Stimulated activated CD4-positive, alpha-beta T cell treated with anti-CD3 and anti-CD28 coated beads, Interleukin-4, amount 100 ng/mL, for 24 hours (primary cell): ENCODE results near the gene ADAMTS3.

Experiments used
- DNase-seq: peaks from one replicate; pipeline ENCODE4 v3.0.0-alpha.2; 2020

Gene ADAMTS3

GRCh38 chr4:72394012-72394663, 174.9 kb downstream of the ADAMTS3 start:
- DNase-seq = no peak

DNA sequence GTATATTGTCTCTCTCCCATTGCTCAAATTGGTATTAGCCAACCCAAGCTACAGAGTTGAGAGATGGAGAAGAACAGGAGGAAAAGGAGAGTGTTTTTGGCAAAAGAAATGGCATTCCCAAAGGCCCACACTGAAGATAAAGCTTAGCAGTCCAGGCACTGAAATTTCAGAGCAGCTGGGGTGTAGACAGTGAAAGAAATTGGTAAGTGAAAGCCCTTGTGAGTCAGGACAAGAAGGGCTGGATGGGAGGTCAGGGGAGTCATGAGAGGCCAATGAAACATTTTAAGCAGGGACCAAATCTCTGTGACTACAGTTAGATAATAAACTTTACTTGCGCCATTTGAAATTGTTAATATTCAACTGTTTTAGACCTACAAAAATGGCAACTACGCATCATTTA, 177.7 kb downstream of the ADAMTS3 start:
- no peak for DNase-seq

GRCh38 chr4:72390409-72390808, 178.6 kb downstream of the ADAMTS3 start:
- no peak for DNase-seq

DNA sequence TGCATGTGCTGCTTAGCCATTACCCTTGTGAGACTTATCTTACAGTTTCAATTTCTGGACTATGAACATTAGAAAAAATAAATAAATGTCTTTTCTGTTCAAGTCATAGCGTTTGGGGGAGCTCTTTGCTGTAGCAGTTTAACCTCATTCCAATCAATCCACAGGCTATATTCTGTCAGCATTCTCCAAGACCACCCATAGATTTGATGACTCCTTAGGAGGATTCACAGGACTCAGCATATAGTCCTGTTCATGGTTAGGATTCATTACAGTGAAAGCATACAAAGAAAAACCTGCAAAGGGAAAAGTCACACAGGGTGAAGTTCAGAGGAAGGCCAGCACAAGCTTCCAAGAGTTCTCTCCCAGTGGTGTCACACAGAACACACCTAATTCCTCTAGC, 180.5 kb downstream of the ADAMTS3 start:
- no peak for DNase-seq

GRCh38 chr4:72387959-72388358, 181.1 kb downstream of the ADAMTS3 start:
- DNase-seq = no peak

DNA sequence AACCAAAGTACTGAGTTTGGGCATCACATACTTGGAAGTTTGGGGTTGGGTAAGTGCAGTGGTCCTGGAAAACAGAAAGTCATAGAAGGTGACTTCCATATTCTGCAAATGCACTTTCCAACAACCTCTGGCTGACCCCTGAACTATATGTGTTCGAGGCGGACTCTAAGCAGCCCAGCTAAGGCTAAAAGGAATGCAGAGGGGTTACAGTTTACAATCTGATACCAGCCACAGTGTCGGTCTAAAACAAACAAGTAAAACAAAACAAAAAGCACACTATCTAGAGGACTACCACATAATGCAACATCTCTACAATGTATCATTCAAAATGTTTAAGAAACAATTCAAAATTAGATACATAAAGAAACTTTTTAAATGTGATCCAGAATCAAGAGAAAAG, 185.6 kb downstream of the ADAMTS3 start:
- DNase-seq = no peak

DNA sequence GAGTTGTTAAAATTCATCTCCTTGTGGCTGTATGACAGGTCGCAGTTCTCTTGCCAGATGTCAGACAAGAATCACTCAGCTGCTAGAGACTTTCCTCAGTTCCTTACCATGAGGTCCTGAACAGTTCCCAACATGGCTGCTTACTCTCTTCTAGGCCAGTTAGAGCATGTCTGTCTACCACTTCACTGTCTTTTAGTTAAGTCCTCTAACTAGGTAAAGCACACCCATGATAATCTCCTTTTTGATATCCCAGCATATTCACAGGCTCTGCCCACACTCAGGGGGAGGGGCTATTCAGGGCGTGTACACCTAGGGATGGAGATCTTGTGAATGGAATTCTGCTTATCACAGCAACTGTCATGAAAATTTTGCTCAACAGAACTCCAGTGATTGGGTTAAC, 190.1 kb downstream of the ADAMTS3 start:
- DNase-seq = no peak

- DNase-seq = no peak
These were observed 191.4 kb downstream of the ADAMTS3 start for GRCh38 chr4:72377491-72378194.

DNA sequence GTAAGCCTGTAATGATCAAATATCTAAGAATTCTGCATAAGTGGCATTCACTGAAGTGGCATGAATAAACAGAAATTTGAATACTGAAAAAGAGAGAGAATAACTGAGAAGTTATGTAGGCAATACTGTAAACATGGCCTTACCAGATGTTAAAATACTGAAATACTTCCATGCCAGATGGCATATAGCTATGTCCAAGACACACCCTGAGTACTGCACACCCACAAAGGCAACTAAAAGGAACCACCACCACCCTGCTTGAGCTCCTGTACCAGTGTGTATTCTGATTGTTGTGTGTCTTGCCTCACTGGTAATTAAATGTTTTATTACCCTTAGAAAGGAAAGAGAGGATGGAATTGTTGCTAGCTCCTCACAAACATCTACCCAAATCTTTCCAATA, 192.1 kb downstream of the ADAMTS3 start:
- no peak for DNase-seq

- DNase-seq = no peak
These were observed 193.8 kb downstream of the ADAMTS3 start for GRCh38 chr4:72375073-72375736.

DNA sequence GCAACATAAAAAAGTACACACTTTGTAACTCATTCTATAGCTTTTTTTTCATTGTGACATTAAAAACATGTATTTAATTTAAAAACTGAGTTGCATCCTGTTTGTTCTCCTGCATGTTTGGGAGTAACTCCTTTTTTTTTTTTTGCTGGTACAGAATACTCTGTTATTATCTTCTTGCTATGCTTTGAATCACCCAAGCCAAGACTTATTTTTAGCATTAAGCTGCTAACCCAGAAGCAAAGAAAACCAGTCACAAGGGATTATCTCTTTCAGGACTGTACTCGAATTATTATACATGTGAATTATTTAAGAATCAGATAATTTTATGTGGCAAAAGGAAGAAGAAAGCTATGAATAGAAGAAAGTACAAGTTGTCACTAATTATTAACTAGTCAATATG, 194.9 kb downstream of the ADAMTS3 start:
- no peak for DNase-seq

- no peak for DNase-seq
These were observed 202.4 kb downstream of the ADAMTS3 start for GRCh38 chr4:72366601-72367000.

DNA sequence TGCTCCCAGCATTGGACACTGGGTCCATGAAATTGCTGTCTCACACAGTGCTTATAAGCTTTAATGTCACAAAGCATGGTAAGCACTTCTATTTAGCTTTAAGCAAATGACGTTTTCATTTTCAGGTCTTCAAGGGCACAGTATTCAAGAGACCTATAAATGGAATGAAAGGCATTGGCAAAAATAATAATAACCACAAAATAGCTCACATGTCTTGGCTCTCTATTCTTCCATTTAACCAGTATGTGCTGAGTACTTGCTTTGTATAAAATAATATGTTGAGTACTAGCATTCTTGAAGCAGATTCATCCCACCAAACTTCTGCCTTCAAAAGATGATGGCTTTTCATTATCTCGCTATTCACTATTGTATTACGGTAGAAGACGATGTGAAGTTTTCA, 203.0 kb downstream of the ADAMTS3 start:
- DNase-seq = no peak

GRCh38 chr4:72365016-72365415, 204.0 kb downstream of the ADAMTS3 start:
- DNase-seq = no peak

- DNase-seq = no peak
These were observed 208.9 kb downstream of the ADAMTS3 start for GRCh38 chr4:72360075-72360474.

GRCh38 chr4:72358483-72358882, 210.5 kb downstream of the ADAMTS3 start:
- DNase-seq = no peak

DNA sequence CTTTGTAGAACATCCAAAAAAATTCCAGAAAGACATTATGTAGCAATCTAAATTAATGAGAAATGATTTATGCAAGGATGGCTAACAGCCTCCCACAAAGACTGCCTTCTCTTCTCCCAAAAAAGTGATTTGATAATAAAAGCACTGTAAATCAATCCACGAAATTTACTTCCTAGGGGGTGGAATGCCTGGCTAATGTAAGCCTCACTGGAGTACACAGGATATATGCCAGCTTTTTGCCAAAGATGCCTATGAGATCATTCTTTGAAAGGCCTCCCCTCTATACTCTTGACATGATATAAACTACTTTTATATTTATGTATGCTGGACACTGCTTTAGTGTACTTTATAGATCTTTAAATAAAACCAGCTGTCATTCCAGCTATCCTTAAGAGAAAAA, 211.1 kb downstream of the ADAMTS3 start:
- DNase-seq = no peak

GRCh38 chr4:72352711-72353110, 216.3 kb downstream of the ADAMTS3 start:
- no peak for DNase-seq

DNA sequence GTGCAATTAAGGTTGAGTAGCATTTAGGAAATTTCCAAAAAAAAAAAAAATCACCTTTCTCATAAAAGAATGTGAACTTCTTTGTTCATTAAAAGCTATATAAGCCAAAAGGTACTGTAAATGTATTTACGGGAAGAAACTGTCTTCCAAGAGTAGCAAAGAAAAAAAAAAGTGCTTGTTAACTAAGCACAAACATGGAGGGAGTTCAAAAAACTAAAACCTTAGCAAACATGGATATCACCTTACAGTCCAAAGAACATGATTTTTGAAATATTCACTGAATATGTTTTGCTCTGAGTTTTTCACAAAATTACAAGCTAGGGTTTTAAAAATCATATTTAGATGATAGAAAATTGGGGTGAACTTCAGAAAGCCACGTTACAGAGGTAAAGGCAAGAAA, 217.5 kb downstream of the ADAMTS3 start:
- no peak for DNase-seq

- DNase-seq = no peak
These were observed 220.3 kb downstream of the ADAMTS3 start for GRCh38 chr4:72348701-72349100.

DNA sequence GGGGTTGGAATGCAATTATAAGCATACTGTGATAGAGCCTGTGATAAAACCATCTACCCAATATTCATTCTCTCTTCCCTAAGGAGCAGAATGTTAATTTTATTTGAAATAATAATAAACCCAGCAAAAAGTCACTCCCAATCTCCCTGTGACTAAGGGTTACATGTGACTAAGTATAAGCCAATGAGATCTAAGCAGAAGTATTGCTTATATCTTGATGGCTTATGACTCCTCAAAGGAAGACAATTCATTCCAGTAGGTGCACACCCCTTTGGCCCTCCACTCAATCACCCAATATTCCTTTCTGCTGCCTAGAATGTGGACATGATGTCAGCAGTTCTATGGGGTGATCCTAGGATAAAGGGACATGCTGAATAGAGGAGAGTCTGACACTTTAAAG, 224.6 kb downstream of the ADAMTS3 start:
- no peak for DNase-seq

GRCh38 chr4:72341432-72341820, 227.6 kb downstream of the ADAMTS3 start:
- DNase-seq = no peak

GRCh38 chr4:72340803-72341431, 228.1 kb downstream of the ADAMTS3 start:
- DNase-seq = no peak

DNA sequence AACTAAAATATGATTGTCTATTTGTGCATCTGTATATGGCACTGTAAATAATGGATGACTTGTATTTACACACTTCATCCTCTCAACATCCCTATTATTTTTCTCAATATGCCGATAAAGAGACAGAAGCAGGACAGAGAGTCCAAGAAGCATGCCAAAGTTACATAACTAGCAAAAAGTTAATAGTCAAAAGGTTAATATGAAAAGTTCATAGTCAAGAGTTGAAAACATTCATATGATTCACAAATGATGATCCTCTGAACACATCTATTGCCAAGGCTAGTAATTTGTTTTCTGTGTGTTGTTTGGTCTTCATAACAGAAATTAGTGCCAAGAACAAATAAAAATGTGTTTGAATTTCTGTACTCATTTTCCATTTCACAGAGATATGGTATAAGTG, 231.0 kb downstream of the ADAMTS3 start:
- no peak for DNase-seq
